Muscle layer of colon (tissue), 2 donors: ENCODE results near the gene PNPLA2.

ENCODE experiments used
- H3K27ac ChIP-seq: one replicate; pipeline ENCODE4 v1.7.0; 2013; ENCODE audit warnings: low read depth, mild to moderate bottlenecking, low read length, moderate library complexity
- H3K27me3 ChIP-seq, 2 donors: one replicate each; pipeline ENCODE4 v1.7.0; 2013; ENCODE audit warnings: low read length in 2 of 2, mild to moderate bottlenecking in 2 of 2; ENCODE audit not compliant: insufficient read depth in 2 of 2, control insufficient read depth in 1 of 2
- H3K36me3 ChIP-seq: one replicate; pipeline ENCODE4 v1.7.0; 2013; ENCODE audit warnings: mild to moderate bottlenecking, low read length; ENCODE audit not compliant: insufficient read depth
- H3K4me1 ChIP-seq: one replicate; pipeline ENCODE4 v1.7.0; 2013; ENCODE audit warnings: mild to moderate bottlenecking, low read length; ENCODE audit not compliant: insufficient read depth
- H3K4me3 ChIP-seq, 2 donors: one replicate each; pipeline ENCODE4 v1.7.0; 2013; ENCODE audit warnings: low read length in 2 of 2, low read depth in 1 of 2, mild to moderate bottlenecking in 1 of 2, moderate library complexity in 1 of 2
- H3K9ac ChIP-seq: one replicate; pipeline ENCODE4 v1.7.0; 2013; ENCODE audit warnings: low read length
- H3K9me3 ChIP-seq: one replicate; pipeline ENCODE4 v1.7.0; 2013; ENCODE audit warnings: mild to moderate bottlenecking, low read length
- donor health status: abdominal sarcoma.
- donor health status: Adenocarcinoma of cecum.

PNPLA2 gene

DNA sequence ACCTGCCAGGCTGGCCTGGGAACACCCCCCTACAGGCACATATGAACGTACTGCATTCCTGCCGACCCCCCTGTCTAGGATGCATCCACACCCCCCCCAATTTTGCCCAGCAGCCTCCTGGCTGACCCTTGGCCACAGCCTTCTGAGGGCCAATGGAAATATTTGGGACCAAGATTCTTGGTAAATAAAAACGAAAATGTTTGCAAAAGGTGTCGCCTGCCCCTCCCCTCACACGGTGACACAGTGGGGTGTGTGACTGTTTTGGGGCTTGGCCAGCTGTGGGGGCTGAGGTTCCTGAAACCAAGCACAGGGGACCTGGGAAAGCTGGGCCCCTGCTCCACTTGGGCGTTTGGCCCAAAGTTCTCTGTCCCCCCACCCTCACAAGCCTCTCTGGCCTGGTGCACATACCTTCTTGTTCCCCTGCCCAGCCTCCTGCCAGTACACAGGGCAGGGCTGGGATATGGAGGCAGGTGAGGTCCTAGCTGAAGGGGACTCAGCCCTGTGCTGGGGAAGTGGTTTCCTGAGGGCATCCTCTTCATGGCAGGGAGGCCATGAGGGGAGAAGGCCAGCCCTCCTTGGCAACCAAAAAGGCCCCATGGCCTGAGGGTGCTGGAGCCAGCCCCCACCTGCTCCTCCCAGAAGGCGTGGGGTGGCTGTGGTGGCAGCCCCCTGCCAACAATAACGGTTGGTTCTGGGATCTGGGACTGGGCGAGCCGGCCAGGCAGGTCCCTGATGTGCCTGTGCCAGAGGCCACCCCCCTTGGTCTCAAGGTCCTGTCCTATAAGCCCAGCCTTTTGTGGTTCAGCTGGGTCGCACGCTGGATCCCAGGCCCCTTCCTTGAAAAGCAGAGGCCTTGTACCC is 6.9 kb downstream of the PNPLA2 start:
- Histone ChIP-seq H3K9me3 (no peaks in the 10 kb centered on the region), H3K4me1 (peaks cover 30% of the 10 kb centered on the region), H3K27ac (no peak overlapping the region), H3K4me3 (no peak overlapping the region), H3K27me3 (peaks cover 36 to 62% of the 10 kb centered on the region in 2 donors), H3K36me3 (peaks cover 21% of the 10 kb centered on the region), H3K9ac (no peak overlapping the region)

DNA sequence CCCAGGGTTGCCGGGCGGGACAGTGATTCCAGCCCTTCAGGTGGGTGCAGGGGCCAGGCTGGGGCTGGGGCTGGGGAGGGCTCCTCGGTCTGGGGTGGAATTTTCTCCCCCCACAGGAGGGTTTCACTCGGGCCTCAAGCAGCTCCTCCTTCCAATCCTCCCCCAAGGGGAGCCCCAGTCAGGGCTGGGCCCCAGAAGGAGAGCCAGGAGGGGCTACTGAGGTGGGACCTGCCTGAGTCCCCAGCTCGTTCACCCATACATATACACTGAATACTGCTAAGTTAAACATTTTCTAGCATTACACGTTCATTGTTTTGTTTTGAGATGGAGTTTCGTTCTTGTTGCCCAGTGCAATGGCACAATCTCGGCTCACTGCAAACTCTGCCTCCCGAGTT is 7.5 kb downstream of the PNPLA2 start:
- Histone ChIP-seq H3K36me3 (peaks cover 21% of the 10 kb centered on the region), H3K27ac (no peak overlapping the region), H3K9me3 (no peaks in the 10 kb centered on the region), H3K9ac (no peak overlapping the region), H3K4me3 (no peak overlapping the region), H3K27me3 (peaks cover 36 to 68% of the 10 kb centered on the region in 2 donors), H3K4me1 (peaks cover 23% of the 10 kb centered on the region)

DNA sequence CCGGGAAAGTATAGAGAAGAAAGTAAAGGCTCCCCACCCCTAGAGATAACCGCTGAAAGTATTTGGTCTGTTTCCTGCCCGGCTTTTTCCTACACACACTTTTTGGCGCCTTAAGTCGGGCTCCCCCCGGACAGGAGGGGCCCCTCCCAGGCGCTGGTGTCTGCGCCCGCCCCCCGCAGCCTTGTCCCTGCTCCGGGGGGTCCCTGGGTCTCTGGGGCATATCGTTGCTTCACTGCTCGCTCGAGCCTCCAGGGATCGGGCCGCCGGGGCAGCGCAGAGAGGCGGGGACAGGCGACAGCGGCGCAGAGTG is 8.1 kb downstream of the PNPLA2 start:
- H3K27ac ChIP-seq: no peak overlapping the region

DNA sequence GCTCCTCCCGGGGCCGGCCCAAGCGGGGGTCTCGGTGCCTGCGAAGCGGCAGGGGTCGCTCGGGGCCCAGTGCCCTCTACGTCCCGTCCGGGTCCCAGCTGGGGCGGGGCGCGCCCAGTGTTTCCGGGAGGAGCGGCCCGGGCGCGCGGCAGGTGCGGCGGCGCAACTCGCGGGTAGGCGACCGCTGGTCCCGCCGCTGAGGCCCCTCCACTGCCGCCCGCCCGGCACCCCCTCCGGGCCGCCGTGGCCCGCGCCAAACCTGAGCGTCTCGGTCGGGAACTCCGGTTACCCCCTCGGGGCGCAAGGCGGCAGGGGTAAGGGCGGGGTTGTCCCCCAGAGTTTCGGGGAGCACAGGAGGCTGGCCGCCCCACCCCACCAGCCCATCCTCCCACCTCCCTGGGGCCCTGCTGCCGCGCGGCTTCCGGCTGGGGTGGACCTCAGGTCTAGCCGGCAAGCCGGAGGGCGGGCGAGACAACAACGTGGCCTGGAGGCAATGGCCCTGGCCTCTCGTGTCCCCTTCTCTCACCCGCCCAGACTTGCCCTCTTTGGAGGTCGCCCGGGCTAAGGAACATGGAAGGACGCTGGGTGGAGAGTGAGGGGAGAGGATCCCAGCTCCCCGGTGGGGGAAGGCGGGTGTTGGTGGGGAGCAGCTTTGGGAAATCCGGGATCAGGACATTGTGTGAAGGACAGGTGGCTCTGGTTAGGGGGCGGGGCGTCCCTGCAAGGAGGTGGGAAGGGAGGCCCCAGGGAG is 8.6 kb downstream of the PNPLA2 start:
- no peaks in the 10 kb centered on the region for H3K9me3 ChIP-seq
- H3K9ac ChIP-seq: no peak overlapping the region
- H3K4me1 ChIP-seq: peaks cover 19% of the 10 kb centered on the region
- H3K36me3 ChIP-seq: peaks cover 21% of the 10 kb centered on the region
- peaks cover 36 to 79% of the 10 kb centered on the region in 2 donors for H3K27me3 ChIP-seq
- H3K4me3 ChIP-seq: peak overlapping the region in 1 of 2 donors; percentile 32
- no peak overlapping the region for H3K27ac ChIP-seq

More for the DNA sequence above, 8.1 kb downstream of the PNPLA2 start:
- Histone ChIP-seq H3K9me3 (no peaks in the 10 kb centered on the region), H3K36me3 (peaks cover 21% of the 10 kb centered on the region), H3K4me1 (peaks cover 18% of the 10 kb centered on the region), H3K9ac (no peak overlapping the region), H3K27me3 (peaks cover 36 to 74% of the 10 kb centered on the region in 2 donors), H3K4me3 (peak overlapping the region in 1 of 2 donors; percentile 32)

DNA sequence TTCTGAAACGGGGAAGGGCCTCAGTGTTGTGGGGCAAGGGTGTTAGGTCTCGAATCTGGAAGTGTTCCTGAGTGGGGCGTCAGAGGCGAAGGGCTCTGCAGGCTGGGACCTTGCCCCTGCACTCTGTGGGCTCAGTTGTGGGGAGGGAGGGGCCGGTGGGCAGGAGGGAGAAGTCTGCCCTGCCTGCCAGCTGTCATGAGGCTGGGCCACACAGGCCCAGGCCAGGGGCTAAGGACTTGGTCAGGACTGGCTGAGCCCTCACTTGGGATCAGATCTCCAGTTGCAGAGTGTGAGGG is 9.1 kb downstream of the PNPLA2 start, which contains the start of gene CRACR2B:
TSS of gene CRACR2B (plus strand) at position 23 of the 296 bp plus-strand sequence. CDS start 689 bp downstream, outside the sequence.
- H3K4me1 ChIP-seq: peaks cover 21% of the 10 kb centered on the region
- no peak within 1 kb of the TSS for H3K27ac ChIP-seq
- peaks cover 36 to 81% of the 10 kb centered on the region in 2 donors for H3K27me3 ChIP-seq
- peaks cover 21% of the 10 kb centered on the region for H3K36me3 ChIP-seq
- H3K9me3 ChIP-seq: no peaks in the 10 kb centered on the region
- H3K9ac ChIP-seq: no peak within 1 kb of the TSS
- H3K4me3 ChIP-seq: peak within 1 kb of the TSS in 1 of 2 donors; percentile 32

DNA sequence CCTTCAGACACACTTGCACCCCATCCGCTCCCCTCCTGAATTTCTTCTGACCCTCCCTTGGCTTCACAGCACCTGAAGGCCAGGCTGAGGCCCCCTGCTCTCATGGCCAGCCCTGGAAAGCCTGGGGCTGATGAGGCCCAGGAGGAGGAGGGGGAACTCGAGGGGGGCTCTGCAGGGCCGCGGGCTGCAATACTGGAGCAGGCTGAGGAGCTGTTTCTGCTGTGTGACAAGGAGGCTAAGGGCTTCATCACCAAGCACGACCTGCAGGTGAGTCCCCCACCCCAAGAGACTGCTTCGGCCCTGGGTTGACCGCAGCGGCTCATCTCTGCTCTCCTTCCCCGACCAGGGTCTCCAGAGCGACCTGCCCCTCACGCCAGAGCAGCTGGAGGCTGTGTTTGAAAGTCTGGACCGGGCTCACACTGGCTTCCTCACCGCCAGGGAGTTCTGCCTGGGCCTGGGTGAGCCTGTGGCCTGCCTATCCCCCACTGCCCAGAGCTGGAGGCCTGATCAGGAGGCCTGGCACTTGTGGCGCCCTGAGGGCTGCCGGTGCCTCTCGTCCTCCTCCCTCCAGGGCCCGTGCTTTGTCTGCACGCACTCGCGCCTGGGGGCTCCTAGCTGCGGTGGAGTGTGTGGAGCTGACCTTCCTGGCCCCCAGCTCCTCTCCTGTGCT is 9.9 kb downstream of the PNPLA2 start:
- peaks cover 36 to 81% of the 10 kb centered on the region in 2 donors for H3K27me3 ChIP-seq
- H3K36me3 ChIP-seq: peaks cover 21% of the 10 kb centered on the region
- H3K4me1 ChIP-seq: peaks cover 21% of the 10 kb centered on the region
- H3K9me3 ChIP-seq: no peaks in the 10 kb centered on the region
- H3K4me3 ChIP-seq: no peak overlapping the region
- H3K9ac ChIP-seq: no peak overlapping the region
- no peak overlapping the region for H3K27ac ChIP-seq

DNA sequence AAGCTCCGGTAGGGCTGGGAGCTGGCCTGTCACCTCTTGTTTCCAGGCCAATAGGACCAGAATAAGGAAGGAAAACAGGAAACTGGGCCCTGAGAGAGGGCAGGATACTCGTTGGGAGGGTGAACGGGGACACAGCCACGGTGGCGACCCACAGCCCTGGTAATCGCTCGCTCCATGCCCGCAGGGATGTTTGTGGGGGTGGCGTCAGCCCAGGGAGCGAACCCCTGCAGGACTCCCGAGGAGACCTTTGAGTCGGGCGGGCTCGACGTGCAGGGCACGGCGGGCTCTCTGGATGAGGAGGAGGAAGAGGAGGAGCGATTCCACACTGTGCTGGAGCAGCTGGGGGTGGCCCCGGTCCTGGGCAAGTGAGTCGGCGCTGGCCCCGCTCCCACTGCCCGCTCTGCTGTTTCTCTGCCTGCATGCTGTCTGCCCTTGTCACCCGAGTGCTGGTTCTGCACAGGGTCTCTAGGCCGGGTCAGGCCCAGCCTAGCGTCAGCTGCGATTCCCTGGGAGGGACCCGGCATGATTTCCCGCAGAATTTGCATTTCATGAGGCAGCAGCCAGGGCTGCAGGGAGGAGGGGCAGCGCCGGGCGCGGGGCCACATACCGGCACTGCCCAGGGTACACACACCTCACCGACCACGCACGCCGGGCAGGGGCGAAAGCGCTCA is 10.6 kb downstream of the PNPLA2 start:
- no peak overlapping the region for H3K9ac ChIP-seq
- no peak overlapping the region for H3K27ac ChIP-seq
- H3K36me3 ChIP-seq: peaks cover 15% of the 10 kb centered on the region
- H3K9me3 ChIP-seq: no peaks in the 10 kb centered on the region
- H3K27me3 ChIP-seq: peaks cover 36 to 81% of the 10 kb centered on the region in 2 donors
- peaks cover 26% of the 10 kb centered on the region for H3K4me1 ChIP-seq
- peak overlapping the region; percentile 27 to 38 for H3K4me3 ChIP-seq

DNA sequence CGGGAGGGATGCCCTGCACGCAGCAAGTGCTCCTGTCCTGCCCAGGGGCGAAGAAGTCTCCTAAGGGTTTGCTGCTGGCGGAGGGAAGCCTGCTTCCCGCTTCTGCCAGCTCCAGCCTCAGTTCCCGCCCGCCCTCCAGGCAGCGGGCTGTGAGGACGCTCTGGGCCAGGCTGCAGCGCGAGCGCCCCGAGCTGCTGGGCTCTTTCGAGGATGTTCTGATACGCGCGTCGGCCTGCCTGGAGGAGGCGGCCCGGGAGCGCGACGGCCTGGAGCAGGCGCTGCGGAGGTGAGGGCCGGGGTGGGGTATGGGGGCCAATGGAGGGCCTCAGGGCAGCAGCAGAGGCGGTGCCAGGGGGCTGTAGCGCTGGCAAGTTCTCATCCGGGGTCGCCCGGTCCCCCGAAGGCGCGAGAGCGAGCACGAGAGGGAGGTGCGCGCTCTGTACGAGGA is 11.2 kb downstream of the PNPLA2 start:
- peaks cover 36 to 76% of the 10 kb centered on the region in 2 donors for H3K27me3 ChIP-seq
- no peak overlapping the region for H3K27ac ChIP-seq
- H3K36me3 ChIP-seq: peaks cover 10% of the 10 kb centered on the region
- no peaks in the 10 kb centered on the region for H3K9me3 ChIP-seq
- no peak overlapping the region for H3K9ac ChIP-seq
- H3K4me1 ChIP-seq: peaks cover 32% of the 10 kb centered on the region
- peak overlapping the region; percentile 27 to 38 for H3K4me3 ChIP-seq

DNA sequence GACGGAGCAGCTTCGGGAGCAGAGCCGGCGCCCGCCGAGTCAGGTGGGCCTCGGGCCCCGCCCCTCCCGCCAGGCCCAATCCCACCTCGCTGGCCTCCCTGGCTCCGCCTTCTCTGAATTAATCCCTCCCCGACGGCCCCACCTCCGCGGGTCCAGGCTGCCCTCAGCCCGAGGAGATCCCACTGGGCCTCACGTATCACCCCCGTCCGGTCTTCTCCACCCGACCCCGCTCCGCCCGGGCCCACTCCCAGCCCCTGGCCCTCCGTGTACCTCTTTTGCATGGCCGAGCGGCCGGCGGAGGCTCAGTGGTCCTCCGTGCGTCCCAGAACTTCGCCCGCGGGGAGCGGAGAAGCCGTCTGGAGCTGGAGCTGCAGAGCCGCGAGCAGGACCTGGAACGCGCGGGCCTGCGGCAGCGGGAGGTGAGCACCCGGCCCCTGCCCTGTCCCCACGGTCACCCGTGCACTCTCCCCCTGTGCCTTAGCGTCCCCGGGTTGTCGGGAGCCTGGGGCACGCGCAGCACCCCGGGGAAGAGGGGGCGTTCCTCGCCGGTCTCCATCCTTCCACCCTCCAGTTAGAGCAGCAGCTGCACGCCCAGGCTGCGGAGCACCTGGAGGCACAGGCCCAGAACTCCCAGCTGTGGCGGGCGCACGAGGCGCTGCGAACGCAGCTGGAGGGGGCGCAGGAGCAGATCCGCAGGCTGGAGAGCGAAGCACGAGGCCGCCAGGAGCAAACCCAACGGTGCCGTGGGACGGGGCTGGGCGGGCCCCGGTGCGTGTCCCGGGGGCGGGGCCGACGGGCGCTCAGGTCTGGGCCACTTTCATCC is 11.8 kb downstream of the PNPLA2 start:
- H3K4me1 ChIP-seq: peaks cover 36% of the 10 kb centered on the region
- H3K9ac ChIP-seq: no peak overlapping the region
- peaks cover 3% of the 10 kb centered on the region for H3K36me3 ChIP-seq
- H3K27me3 ChIP-seq: peaks cover 30 to 70% of the 10 kb centered on the region in 2 donors
- no peaks in the 10 kb centered on the region for H3K9me3 ChIP-seq
- peak overlapping the region; percentile 27 to 38 for H3K4me3 ChIP-seq
- H3K27ac ChIP-seq: no peak overlapping the region

DNA sequence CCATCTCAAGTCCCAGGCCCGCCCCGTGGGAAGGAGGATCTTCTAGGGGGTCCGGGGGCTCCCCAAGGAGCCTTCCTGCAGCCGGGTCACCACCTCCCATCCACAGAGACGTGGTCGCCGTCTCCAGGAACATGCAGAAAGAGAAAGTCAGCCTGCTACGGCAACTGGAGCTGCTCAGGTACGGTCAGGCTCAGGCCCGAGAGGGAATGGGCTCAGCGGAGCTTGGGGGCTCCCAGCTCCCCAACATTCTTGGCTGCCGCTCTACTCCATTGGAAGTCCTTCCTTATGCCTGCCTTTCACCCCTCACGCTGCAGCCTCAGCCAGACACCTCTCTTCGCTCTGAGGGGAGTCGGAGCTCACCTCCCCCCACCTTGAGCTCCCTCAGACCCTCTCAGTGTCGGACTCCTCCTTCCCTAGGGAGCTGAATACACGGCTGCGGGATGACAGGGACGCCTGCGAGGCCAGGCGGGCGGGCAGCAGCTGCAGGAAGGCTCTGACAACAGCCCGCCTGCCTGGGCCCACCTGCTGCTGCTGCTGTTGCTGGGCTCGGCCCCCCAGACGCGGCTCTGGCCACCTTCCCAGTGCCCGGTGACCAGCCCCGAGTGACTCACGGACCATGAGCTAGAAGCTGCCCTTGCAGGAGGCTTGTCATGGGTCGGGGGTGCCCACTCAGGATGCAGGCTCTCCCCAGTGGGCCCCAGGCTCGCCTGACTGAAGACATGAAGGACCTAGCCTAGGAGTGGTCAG is 12.6 kb downstream of the PNPLA2 start:
- no peaks in the 10 kb centered on the region for H3K9me3 ChIP-seq
- H3K36me3 ChIP-seq: peaks cover 3% of the 10 kb centered on the region
- H3K27ac ChIP-seq: no peak overlapping the region
- H3K4me1 ChIP-seq: peaks cover 36% of the 10 kb centered on the region
- no peak overlapping the region for H3K9ac ChIP-seq
- H3K27me3 ChIP-seq: peaks cover 26 to 62% of the 10 kb centered on the region in 2 donors
- H3K4me3 ChIP-seq: no peak overlapping the region
